AG08396 (cell line): ENCODE data around the gene SLC25A41.

ENCODE experiments used
- DNase-seq: peaks from one replicate; pipeline ENCODE4 v3.0.0; 2012; ENCODE audit warnings: low spot score, mixed read lengths

SLC25A41 gene

GRCh38 chr19:6460099-6460884, 26.7 kb upstream of the SLC25A41 start:
- peak; percentile 98 for DNase-seq

GRCh38 chr19:6459262-6460098, 25.9 kb upstream of the SLC25A41 start, which contains the start of gene SLC25A23:
TSS of gene SLC25A23 (minus strand) at chr19:6459792. CDS start at chr19:6459628, 164 bp downstream.
- DNase-seq = peak; percentile 91

GRCh38 chr19:6458695-6459261, 25.2 kb upstream of the SLC25A41 start:
- peak; percentile 27 for DNase-seq

GRCh38 chr19:6457958-6458694, 24.6 kb upstream of the SLC25A41 start:
- DNase-seq = peak; percentile 47

- DNase-seq = no peak
Observed at GRCh38 chr19:6455924-6456323, 22.4 kb upstream of the SLC25A41 start.

GRCh38 chr19:6453951-6454565, 20.5 kb upstream of the SLC25A41 start:
- no peak for DNase-seq

- DNase-seq = no peak
Observed at GRCh38 chr19:6452899-6453298, 19.3 kb upstream of the SLC25A41 start.

GRCh38 chr19:6452223-6452614, 18.7 kb upstream of the SLC25A41 start:
- no peak for DNase-seq

GRCh38 chr19:6451583-6452222, 18.1 kb upstream of the SLC25A41 start:
- DNase-seq = no peak

GRCh38 chr19:6450166-6450565, 16.6 kb upstream of the SLC25A41 start:
- no peak for DNase-seq

GRCh38 chr19:6448045-6448444, 14.5 kb upstream of the SLC25A41 start:
- DNase-seq = no peak

GRCh38 chr19:6446452-6446851, 12.9 kb upstream of the SLC25A41 start:
- DNase-seq = no peak

GRCh38 chr19:6443986-6444385, 10.4 kb upstream of the SLC25A41 start:
- DNase-seq = no peak

- DNase-seq = no peak
Observed at GRCh38 chr19:6442087-6442688, 8.6 kb upstream of the SLC25A41 start.

GRCh38 chr19:6440905-6441304, 7.3 kb upstream of the SLC25A41 start:
- no peak for DNase-seq

- DNase-seq = no peak
Observed at GRCh38 chr19:6439743-6440142, 6.2 kb upstream of the SLC25A41 start.

GRCh38 chr19:6433165-6433564, 398 bp downstream of the SLC25A41 start:
- DNase-seq = no peak

GRCh38 chr19:6431891-6432290, 1.7 kb downstream of the SLC25A41 start:
- no peak for DNase-seq

- DNase-seq = no peak
Observed at GRCh38 chr19:6429419-6430221, 3.9 kb downstream of the SLC25A41 start.
